Measurements from ENCODE around the gene QPCT.

QPCT gene

DNA sequence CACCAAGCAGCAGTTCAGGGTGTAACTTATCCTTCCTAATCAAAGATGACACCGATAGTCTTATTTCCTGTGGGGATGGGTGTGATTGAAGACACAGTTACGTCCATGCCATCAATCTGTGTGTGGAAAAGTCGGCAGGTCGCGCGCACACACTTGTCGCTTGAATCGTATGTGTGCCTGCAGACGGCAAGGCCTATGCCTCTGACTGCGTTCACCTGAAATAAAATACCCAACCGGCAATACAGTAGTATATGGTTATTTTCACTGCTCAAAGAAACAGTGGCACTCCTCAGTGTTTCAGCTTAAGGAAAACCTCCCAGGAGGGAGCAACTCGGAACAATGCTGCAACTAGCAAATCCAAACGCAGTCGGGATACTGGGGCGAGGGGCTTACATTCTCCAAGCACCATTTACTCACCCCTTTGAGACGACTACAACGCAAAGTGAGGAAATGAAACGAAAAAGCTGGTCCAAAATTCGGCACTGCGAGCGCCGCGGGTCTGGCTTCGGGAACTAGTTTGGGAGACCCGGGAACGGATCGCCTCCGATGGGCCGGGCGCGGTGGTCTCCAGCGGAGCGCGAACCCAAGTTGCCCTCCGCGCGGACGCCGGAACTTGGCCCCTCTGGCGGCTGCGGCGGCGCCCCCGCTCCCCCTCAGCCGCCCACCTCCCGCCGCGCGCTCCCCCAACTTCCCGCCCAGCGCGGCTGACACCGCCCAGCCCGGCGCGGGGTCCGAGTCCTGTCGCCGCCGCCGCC, 20.5 kb upstream of the QPCT start:
- Histone ChIP-seq H3K27ac (peak overlapping the region; percentile 28 to 98 (median 91)), H3K4me3 (peak overlapping the region; percentile 61 to 88 (median 74))

DNA sequence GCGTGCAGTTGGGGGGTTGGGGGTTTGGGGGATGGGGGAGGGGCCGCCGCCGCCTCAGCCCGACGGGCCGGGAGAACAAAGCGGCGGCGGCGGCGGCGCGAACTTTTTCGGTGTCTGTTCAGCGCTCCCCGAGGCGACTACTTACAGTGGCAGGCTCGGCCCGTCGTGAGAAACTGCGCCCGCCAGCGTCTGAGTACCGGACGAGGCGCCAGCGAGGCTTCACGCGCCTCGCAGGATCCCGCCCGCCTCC, 20.0 kb upstream of the QPCT start:
- Histone ChIP-seq H3K4me3 (peak overlapping the region; percentile 61 to 88 (median 74)), H3K27ac (peak overlapping the region; percentile 28 to 98 (median 91))

DNA sequence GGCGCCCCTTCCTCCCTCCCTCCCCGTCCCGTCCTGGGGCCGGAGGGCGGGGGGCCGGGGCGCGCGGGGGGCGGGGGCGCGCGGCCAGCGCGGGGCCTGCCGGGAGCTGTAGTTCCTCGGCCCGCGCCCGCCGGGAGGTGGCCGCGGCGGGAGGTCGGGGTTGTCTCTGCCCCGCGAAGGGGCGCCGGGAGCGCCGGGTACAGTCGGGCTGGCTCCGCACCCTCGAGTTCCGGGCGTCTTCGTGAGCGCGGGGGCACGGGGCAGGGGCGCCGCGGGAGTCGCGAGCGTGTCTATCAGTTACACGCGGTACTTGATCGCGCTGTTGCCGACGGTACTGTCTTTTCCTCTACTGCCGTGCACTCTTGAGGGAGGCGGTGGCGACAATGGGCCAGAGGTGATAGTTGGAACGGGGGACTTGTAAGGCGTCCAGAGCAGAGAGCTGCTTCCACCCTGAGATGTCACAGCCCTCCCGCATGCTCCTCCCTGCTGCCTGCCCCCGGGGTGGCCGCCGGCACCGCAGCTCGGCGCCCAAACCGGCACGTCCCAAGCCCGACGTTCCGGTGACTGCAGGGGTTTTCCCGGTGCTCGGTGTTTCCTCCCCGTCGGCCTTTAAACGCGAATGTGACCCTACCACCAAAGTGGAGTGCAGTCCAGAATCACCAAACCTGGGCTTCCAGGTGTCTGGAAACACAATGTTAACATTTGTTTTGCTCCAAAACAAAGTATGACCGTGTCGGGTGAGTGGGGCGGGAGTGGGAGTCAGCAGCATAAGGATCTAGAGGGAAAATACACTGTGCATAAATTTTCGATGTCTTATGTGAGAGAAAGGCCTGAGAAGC, 19.4 kb upstream of the QPCT start, which contains the start of gene PRKD3:
TSS of gene PRKD3 (minus strand) at position 48 of the 839 bp plus-strand sequence. CDS start 8,309 bp downstream, outside the sequence.
- Histone ChIP-seq H3K4me3 (peak within 1 kb of the TSS; percentile 61 to 88 (median 74)), H3K27ac (peak within 1 kb of the TSS; percentile 64 to 98 (median 91))

DNA sequence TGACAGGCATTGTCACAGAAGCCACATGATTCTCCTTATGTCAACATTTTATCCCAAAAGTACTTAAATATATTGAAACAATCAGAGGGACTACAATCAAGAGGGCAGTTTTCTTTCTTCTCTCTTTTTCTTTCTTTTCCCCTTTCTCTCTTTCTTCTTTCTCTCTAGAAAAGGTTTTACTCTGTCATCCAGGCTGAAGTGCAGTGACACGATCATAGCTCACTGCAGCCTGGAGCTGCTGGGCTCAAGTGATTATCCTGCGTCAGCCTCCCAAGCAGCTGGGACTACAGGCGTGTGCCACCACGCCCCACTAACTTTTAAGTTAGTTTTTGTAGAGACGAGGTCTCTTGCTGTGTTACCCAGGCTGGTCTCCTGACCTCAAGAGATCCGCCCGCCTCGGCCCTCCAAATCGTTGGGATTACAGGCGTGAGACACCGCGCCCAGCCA, 18.8 kb upstream of the QPCT start:
- Histone ChIP-seq H3K4me3 (peak overlapping the region in 5 of 7 experiments; percentile 61 to 88 (median 74)), H3K27ac (peak overlapping the region in 18 of 21 experiments; percentile 4 to 96 (median 90))

DNA sequence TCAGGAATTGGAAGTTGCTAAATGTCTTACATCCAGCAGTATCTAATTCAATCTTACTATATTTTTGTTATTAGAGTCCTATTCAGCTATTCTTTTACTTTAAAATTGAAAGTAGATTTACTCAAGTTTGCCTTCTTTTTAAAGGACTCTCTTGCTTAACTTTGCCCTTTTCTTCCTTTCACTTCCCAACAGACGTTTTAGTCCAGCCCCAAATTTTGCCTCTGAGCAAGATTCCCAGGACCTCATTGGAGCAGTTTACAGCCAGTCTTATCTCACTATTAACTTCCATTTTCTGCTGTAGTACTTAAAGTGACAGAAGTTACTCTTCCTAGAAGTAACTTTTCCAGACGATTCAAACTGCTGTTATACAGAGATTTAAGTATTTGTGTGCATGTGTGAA, 18.1 kb upstream of the QPCT start:
- Histone ChIP-seq H3K27ac (peak overlapping the region in 12 of 21 experiments; percentile 4 to 95 (median 91)), H3K4me3 (no peak overlapping the region)

DNA sequence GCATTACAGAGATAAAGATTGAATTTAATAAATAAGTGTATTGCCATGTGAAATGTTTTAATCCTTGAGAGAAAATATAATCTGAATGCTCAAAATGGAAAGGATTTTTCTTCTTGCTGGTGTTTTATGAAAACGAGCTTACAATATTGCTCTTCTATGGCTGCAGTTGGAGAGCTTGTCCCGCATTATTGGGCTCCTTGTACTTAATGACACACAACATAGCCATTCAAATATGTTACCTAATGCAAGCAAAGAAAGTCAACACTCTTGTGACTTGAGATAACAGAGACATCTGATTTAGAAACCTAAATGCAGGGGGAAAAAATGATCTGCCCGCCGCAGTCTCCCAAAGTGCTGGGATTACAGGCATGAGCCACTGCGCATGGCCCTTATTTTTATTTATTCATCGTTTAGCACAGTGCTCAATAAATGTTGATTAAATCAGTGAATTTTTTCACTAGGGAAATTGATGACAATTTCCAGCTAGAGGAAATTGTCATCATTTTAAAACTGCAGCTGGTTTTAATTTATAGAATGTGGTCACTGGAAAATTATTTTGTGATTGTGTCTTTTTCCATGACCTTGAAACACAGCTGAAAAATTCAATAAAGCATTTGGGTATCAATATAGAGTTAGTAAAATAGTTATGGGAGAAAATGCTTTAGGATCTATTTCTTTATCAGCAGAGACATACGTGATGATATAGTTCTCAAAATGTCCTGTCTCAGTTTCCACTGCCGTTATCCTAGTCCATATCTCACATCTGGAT, 17.4 kb upstream of the QPCT start:
- Histone ChIP-seq H3K4me3 (no peak overlapping the region), H3K27ac (peak overlapping the region in 5 of 21 experiments; percentile 10 to 95 (median 48))

DNA sequence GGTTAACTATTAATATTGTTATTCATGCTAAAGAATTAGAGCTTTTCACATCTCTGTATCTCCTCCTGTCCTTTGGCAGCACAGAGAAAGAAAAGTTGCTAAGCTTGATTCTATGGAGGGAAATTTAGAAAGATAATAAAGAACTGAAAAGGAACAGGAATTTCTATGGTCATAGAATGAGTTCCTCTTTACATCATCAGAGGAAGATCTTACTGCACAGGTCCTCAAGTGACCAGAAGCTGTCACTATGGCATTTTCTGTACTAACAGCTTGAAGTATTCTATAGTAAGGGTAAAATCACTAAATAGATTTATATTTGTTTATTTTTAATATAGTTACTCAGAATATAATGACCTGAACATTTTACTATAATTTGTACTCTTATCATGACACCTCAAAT, 13.7 kb upstream of the QPCT start:
- Histone ChIP-seq H3K4me3 (no peak overlapping the region), H3K27ac (no peak overlapping the region)

DNA sequence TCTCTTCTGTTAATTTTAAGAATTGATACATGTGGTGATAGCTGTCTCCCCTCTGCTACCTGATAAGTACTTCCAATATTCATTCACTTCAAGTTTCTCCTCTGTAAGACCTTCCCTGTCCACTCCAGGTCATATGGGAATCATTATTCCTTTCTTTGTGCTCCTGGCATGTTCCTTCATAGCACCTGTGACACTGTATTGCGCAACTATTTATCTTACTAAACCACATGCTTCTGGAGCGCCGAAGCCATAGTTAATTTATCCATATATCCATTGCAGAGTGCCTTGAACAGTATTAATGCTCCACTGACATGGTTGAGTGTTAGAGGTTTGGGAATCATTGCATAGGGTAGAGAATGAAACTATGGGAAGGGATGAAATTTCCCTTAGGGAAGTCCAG, 11.9 kb upstream of the QPCT start:
- Histone ChIP-seq H3K4me3 (no peak overlapping the region), H3K27ac (no peak overlapping the region)

DNA sequence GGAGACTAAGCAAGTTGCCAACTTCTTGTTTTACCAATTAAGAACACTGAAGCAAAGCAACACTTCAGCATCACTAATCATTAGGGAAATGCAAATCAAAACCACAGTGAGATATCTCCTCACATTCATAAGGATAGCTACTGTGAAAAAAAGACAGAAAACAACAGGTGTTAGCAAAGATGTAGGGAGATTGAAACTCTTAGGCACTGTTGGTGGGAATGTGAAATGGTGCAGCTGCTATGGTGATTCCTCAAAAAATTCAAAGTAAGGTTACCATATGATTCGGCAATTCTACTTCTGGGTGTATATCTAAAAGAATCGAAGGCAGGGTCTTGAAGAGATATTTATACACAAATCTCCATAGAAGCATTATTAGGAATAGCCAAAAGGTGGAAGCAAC, 11.2 kb upstream of the QPCT start:
- no peak overlapping the region for H3K4me3 ChIP-seq
- no peak overlapping the region for H3K27ac ChIP-seq

DNA sequence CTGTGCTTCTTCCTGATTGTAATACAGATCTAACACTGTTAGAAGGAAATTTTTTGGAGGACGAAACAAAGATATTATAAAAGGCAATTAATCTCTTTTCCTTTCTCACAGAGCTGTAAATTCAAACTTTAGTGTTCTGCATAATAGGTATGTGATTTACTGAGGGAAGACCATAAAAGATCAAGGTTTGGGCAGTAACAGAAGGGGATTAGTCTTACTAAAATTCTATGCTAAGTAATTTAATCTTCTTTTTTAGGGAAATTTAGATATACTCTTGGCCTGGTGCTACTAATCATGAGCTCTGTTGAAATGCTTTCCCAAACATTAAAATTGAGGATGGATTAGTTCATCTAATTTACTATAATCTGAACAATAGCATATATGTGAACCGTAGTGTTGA, 8.8 kb upstream of the QPCT start:
- Histone ChIP-seq H3K4me3 (no peak overlapping the region), H3K27ac (no peak overlapping the region)

DNA sequence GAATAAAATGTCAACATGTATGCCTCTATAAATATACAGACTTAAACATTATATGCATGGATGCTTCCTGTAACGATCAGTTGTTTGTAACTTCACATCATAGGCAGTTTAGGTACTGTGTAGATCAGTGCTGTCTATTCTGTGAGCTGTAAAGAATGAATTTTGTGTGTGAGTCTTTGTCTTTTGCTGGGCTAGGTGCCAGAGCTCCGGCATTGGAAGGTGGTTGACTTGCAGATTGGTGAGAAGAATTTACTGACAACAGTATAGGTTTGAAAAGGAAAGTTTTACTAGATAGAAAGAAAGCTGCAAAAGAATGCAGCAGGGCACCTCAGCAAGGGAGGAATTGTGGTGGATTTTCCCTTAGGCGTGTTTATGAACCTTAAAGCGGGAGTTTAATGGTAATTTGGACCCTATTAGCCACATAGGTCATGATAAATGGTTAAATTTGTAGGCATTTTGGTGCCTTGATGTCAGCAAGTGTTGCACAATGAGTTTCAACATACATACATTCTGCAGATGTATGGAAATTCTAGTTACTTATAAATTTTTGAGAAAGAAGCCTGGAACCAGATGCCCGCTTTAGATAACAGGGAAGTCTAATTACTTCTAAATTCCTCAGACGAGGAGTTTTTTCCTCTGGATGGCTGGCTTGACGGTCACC, 6.7 kb upstream of the QPCT start:
- Histone ChIP-seq H3K4me3 (no peak overlapping the region), H3K27ac (no peak overlapping the region)

DNA sequence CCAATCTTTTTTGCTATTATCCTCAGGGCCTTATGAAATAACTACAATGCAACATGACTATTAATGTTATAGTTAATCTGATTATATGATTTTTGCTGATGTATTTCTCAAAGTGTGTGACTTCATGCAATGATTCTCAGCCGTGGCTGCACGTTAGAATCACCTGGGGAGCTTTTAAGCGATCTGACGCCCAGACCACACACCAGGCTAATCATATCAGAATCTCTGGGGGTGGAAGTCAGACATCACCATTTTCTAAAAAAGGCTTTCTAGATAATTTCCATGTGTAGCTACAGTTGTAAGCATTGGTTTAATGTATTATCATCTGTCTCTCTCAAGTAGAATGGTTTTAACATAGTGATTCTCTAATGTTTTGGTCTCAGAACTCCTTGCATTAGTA, 5.5 kb upstream of the QPCT start:
- no peak overlapping the region for H3K27ac ChIP-seq
- no peak overlapping the region for H3K4me3 ChIP-seq

DNA sequence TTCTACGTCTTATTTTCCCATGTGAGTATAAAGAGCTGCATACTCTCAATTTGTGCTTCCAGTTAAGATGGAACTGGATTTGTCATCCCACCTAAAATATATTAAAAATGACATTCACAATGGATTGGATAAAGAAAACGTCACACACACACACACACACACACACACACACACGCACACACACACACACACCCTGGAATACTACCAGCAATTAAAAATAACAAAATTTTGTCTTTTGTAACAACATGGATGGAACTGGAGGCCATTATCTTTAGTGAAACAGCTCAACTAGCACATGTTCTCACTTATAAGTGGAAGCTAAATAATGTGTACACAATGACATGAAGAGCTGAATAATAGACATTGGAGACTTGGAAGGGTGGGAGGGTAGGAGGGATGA, 3.8 kb upstream of the QPCT start:
- Histone ChIP-seq H3K4me3 (no peak overlapping the region), H3K27ac (no peak overlapping the region)

DNA sequence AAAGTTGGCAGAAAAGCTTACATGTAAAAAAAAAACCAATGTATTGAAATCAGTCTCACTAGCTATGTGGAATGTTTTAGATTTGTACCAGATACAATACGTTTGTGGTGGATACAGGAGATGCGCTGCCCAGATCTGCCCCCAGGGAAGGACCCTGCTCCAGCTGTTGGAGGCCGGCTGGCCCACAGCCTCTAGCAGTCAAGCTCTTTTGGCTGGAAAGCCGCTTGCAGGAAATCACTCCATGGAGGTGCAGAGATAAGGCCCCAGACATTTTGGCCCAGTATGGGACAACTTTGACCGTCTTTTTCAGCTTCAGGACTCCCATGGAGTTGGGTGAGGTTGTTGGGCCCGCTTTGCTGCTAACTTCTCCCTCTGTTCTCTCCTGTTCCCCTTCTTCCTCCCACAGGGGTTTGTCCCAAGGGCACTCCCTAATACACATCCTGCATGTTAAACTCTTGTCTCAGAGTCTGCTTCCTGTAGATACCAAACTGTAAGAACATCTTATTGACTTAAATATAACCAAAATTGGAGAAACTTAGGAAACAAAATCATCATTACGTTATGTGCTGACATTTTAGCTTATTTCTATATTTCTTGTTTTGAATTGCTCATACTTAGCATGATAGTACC, 1.7 kb upstream of the QPCT start:
- Histone ChIP-seq H3K27ac (peak overlapping the region in 3 of 21 experiments; percentile 35 to 81 (median 81)), H3K4me3 (no peak overlapping the region)

DNA sequence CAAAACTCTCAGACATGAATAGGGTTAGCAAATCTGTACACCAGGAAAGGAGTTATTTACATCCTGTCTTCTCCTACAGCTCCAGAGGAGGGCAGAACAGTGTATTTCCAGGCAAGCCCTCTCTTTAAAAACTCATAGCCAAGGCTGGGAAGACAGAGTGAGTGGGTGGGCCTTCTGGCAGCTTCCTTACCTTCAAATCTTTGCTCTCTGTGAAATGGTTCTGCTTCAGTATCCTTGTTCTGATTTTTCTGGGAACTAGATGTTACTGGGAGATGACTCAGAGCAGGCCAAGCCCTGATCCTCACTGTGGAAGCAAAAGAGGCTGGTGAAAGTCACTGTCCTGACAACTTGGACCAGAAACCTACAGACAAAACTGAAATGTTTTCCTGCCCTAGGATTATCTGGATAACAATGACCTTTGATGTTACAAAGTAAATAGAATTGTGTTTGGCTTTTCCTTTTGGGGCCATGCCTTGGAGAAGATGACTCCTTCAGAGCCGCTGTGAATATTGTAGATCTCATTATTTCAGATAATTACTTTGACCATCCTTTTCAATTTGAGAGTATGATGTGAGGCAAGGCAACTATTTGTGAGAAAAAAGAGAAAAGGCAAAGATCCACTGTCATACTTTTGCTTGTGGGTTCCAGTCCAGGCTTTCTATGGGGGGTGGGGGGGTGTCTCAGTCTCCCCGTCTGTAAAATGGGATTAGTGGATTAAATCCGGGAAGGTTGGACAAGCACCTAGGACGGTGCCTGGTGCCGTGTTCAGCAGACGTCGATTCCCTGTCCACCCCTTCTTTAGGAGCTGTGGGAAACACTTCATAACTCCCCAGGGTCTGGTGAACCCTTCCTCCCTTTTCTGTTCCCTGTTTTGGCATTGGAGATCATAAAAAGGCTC, 644 bp upstream of the QPCT start:
- Histone ChIP-seq H3K4me3 (peak overlapping the region; percentile 52 to 73 (median 63)), H3K27ac (peak overlapping the region in 20 of 21 experiments; percentile 44 to 88 (median 81))

DNA sequence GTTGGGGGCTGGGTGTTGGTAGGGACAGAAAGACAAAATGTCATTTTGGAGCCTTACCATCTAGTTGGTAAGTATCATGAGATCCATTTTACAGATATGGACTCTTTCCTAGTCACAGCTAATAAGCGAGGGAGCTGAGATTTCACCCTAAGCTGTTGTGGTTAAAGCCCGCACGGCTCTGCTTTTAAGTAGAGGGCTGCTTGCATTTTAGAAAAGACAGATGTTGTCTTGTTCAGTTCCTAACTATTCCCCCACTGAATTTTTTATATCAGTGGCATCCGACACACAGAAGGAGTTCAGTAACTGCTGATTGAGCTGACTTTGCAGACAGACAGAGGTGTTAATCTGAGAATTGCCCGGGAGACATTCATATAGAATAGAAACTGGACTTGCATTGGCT, 3.7 kb downstream of the QPCT start:
- Histone ChIP-seq H3K4me3 (no peak overlapping the region), H3K27ac (no peak overlapping the region)

DNA sequence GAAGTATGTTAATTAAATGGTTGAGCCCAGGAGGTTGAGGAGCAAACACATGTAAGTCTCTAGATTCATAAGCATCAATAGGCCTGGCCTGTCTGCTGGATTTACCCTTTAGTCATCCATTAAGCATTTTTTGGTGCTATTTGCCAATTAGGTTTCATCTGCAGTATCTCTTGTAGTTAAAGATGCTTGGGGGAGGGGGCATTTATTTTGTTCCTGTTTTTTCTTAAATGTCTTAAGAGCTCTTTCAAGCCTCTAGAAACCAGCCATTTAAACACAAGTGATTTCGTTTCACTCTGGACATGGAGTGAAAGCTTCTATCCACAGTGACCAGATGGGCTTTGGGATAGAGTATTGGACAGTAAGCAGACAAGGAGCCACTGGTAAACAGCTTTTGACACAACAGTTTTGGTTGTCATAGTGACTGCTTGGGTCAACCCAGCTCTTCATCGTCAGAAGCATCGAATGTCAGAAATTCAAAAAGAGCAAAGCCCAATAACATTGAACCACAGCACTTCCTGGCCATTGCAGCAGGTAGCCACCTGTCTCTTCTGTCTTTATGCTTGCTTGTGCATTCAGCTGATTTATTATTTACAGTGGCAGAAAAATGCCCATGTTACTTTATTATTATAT, 4.9 kb downstream of the QPCT start:
- Histone ChIP-seq H3K4me3 (no peak overlapping the region), H3K27ac (peak overlapping the region in 4 of 21 experiments; percentile 6 to 31 (median 15))

DNA sequence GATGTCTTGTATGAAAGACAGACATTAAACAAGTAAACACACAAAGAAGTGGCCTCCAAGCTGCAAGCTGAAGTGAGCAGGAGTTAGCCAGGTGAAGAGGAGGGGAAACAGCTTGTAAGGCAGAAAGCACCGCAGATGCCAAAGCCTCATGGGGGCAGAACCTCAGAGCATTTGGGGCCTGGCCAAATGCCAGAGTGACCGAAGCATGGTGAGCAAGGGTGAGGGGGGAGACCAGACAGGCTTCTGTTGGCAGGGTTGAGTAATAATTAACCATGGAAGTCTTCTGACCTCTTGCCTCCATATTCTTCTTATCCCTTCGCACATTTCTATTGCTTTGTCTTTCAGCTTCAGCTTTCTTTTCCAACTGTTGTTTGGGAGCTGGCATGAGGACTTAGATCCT, 5.6 kb downstream of the QPCT start:
- H3K4me3 ChIP-seq, result no peak overlapping the region
- peak overlapping the region in 8 of 21 experiments; percentile 9 to 47 (median 25) for H3K27ac ChIP-seq

Measured in skin epidermis (tissue), 12 donors.